ENCODE results near the gene SLC25A22.

The SLC25A22 gene

GRCh38 chr11:788953-789940 is 8.8 kb downstream of the SLC25A22 start:
- DNase-seq, result no peak

GRCh38 chr11:788009-788640 is 10.0 kb downstream of the SLC25A22 start:
- DNase-seq, result no peak

GRCh38 chr11:787084-787675 is 10.9 kb downstream of the SLC25A22 start:
- DNase-seq, result no peak

GRCh38 chr11:786235-787083 is 11.6 kb downstream of the SLC25A22 start:
- no peak for DNase-seq

- no peak for DNase-seq
These were observed 14.5 kb downstream of the SLC25A22 start for GRCh38 chr11:783581-784015.

GRCh38 chr11:782264-783174 is 15.6 kb downstream of the SLC25A22 start:
- DNase-seq, result no peak

GRCh38 chr11:779955-780532 is 18.0 kb downstream of the SLC25A22 start:
- DNase-seq, result no peak

GRCh38 chr11:778976-779954 is 18.8 kb downstream of the SLC25A22 start:
- no peak for DNase-seq

- peak; percentile 97 for DNase-seq
These were observed 20.5 kb downstream of the SLC25A22 start, which contains the start of gene GATD1 for GRCh38 chr11:777288-778255. Gene GATD1, minus strand, starts transcription at chr11:777487. Its CDS starts 25 bp downstream, at chr11:777462.

GRCh38 chr11:776561-777287 is 21.4 kb downstream of the SLC25A22 start:
- peak; percentile 41 for DNase-seq

GRCh38 chr11:776263-776560 is 21.9 kb downstream of the SLC25A22 start:
- no peak for DNase-seq

GRCh38 chr11:774873-775592 is 23.0 kb downstream of the SLC25A22 start:
- DNase-seq, result no peak

GRCh38 chr11:773830-774229 is 24.3 kb downstream of the SLC25A22 start:
- no peak for DNase-seq

- DNase-seq, result no peak
These were observed 24.7 kb downstream of the SLC25A22 start for GRCh38 chr11:773425-773824.

- DNase-seq, result no peak
These were observed 25.4 kb downstream of the SLC25A22 start for GRCh38 chr11:772429-773390.

- DNase-seq, result no peak
These were observed 26.4 kb downstream of the SLC25A22 start for GRCh38 chr11:771617-772204.

Measured in suppressor macrophage treated with lipopolysaccharide for 4 hours (primary cell).